ENCODE measurements around the gene UBE2U.

UBE2U gene

DNA sequence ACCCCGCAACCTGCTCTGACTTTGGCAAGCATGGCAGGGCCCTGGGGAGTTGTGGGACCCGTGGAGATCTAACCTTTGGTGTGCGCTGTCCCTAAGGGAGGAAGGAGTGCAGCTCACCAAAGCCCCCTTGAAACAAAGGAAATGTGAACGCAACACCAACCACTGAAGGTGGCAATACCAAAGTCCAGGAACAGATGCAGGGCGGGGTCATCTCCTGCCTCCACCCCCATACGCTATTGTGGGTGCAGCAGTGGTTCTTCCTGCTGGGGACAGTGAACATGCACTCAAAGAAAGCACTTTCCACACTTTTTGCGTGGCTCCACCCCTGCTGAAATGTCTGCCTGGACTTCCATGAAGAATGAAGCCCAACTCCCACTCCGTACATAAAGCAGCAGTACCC lies 93.0 kb downstream of the UBE2U start:
- no peak for DNase-seq

DNA sequence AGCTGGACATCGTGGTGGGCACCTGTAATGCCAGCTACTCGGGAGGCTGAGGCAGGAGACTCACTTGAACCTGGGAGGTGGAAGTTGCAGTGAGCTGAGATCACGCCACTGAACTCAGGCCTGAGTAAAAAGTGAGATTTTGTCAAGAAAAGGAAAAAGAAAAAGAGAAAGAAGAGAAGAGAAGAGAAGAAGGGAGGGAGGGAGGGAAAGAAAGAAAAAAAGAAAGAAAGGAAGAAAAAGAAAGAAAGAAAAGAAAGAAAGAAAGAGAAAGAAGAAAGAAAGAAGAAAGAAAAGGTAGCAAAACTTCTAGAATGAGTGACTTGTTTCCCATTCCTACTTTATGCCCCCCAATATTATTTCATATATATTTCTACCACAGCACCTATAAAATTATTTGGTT lies 98.8 kb downstream of the UBE2U start:
- no peak for DNase-seq

DNA sequence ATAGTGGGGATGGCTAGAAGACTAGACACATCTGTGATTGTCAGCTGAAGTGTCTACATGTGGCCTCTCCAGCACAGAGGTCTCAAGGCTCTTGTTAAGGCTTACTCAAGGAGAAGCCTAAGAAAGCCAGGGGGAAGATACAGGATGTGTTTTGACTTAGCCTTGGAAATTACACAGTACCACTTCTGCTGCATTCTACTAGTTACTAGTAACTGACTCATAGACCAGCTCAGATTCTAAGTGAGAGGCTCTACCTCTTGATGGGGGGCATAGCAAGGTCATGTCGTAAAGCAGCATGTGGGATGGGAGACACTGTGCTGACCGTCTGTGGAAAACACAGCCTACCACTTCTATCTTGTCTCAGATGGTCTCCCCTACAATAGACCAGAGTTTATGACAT lies 99.5 kb downstream of the UBE2U start:
- DNase-seq, result no peak

DNA sequence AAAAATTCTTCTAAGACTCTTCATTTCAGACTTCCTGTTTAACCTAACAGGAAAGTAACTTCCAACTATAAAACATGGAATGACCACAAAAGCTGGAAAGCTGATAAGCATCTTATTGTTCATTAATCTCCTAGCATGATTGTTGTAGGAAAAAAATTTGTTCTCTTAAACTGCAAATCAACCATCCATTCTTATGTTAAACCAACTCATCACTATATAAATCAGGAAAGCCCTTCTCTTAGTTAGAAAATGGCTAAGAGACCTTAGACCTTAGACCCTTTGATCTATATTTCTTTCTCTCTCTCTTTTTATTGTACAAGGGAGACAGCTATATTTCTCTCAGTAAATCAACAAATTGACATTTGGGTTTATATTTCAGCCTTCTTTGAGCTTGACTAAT lies 101.4 kb downstream of the UBE2U start:
- DNase-seq, result no peak

DNA sequence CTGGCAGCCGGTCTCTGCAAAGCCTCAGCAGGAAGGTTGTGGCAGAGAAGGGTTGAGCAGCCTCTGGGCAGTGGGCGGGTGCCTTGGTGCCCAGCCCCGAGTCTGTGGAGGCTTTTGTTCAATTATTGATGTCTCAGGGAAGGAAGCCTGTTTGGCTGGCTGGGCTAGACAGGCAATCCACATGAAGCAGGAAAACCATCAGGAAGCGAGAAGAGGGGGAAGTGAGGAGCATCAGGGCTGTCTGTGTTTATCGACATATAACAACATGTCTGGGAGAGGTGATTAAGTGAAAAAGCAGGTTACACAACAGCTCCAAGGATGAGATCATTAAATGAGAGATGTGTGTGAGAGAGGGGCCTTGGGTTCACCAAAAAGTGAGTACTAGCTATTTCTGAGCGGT lies 105.4 kb downstream of the UBE2U start:
- DNase-seq, result no peak

DNA sequence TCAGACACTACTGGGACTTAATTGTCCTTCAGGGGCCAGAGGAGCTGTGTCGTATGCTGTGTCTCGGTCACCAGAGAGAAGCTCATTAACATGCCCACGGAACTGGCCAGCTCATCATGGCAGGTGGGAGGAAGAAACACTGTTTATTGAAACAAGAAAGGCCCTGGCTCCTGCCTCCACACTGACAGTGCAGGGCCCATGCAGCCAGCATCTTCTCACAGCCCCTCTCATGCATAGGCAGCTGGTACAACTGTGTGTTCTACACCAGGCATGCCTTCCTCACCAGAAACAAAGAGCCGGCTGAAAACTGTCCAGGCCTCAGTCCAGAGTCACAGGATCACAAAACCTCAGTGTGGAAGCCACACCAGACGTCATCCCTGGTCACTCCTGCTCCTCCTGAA lies 106.0 kb downstream of the UBE2U start:
- DNase-seq, result no peak

DNA sequence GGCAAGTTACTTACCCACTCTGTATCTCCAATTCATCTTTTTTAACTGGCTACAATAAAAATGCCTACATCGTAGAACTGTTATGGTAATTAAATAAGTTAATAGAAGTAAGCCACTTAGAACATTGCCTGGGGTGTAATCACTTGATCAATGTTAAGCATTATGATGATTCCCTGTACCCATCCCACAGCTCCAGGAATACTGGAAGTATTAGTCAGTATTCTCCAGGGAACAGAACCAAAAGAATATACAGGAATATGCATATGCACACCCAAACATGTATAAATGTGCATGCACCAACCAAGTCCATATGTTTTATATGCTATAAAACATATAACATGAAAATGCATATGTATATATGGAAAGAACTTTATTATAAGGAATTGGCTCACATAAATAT lies 107.3 kb downstream of the UBE2U start:
- DNase-seq, result no peak

DNA sequence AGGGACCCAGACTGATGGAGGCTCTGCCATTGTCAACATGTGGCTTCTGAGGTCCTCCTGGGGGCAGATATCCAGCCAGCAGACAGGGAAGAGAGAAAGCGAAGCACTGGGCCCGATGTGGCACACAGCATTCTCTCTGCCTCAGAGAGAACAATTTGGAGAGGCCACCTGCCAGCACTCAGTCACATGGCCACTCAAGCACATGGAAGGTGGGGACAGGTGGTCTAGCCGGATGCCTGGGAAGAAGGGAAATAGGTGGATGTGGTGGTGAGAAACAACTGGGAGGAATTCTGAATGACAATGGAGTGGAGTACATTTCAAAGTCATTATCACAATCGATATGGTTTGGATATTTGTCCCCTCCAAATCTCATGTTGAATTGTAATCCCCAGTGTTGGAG lies 109.0 kb downstream of the UBE2U start:
- DNase-seq, result no peak

DNA sequence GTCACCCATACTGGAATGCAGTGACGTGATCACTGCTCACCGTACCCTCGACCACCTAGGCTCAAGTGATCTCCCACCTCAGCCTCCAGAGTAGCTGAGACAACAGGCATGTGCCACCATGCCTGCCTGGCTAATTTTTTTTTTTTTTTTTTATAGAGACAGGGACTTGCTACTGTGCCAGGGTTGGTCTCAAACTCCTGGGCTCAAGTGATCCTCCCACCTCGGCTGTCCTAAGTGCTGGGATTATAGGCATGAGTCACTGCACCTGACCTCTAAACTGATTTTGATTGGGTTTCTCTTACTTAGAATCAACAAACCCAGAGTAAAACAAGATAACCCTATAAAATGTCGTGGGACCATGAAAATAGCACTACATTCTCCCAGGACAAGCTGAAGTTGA lies 112.0 kb downstream of the UBE2U start:
- DNase-seq, result no peak

Data from NCI-H1048 (cell line).